NOMO-1 treated with DMSO at 0.1 percent for 48 hours (cell line): Measurements from ENCODE around the gene PGR.

Source experiments
- DNase-seq: peaks from one replicate; lab custom pipeline; 2025; ENCODE audit not compliant: unreplicated experiment; lab: John Stamatoyannopoulos, UW

The PGR gene

GRCh38 chr11:101129203-101129943, at the start of gene PGR:
TSS of gene PGR (minus strand) at chr11:101129813. CDS start at chr11:101129070, 743 bp downstream.
- no peak for DNase-seq

- no peak for DNase-seq
Observed at GRCh38 chr11:101176381-101176780, 46.8 kb upstream of the PGR start.

- no peak for DNase-seq
Observed at GRCh38 chr11:101169944-101170343, 40.3 kb upstream of the PGR start.

GRCh38 chr11:101166038-101166437, 36.4 kb upstream of the PGR start:
- DNase-seq, result no peak

GRCh38 chr11:101158119-101158518, 28.5 kb upstream of the PGR start:
- DNase-seq, result no peak

GRCh38 chr11:101138245-101138930, 8.8 kb upstream of the PGR start:
- no peak for DNase-seq

GRCh38 chr11:101133190-101133589, 3.6 kb upstream of the PGR start:
- DNase-seq, result no peak

- no peak for DNase-seq
Observed at GRCh38 chr11:101128571-101129202, 926 bp downstream of the PGR start.

GRCh38 chr11:101127699-101128570, 1.7 kb downstream of the PGR start:
- DNase-seq, result no peak

- DNase-seq, result no peak
Observed at GRCh38 chr11:101127197-101127698, 2.4 kb downstream of the PGR start.

- no peak for DNase-seq
Observed at GRCh38 chr11:101126551-101127196, 2.9 kb downstream of the PGR start.

- DNase-seq, result no peak
Observed at GRCh38 chr11:101115671-101116160, 13.9 kb downstream of the PGR start.

- no peak for DNase-seq
Observed at GRCh38 chr11:101113540-101113939, 16.1 kb downstream of the PGR start.

- no peak for DNase-seq
Observed at GRCh38 chr11:101104716-101105115, 24.9 kb downstream of the PGR start.

- DNase-seq, result no peak
Observed at GRCh38 chr11:101103433-101103832, 26.2 kb downstream of the PGR start.

- DNase-seq, result no peak
Observed at GRCh38 chr11:101100601-101101000, 29.0 kb downstream of the PGR start.

- DNase-seq, result no peak
Observed at GRCh38 chr11:101096036-101096704, 33.4 kb downstream of the PGR start.

GRCh38 chr11:101091781-101092180, 37.8 kb downstream of the PGR start:
- DNase-seq, result no peak

GRCh38 chr11:101090679-101091270, 38.8 kb downstream of the PGR start:
- no peak for DNase-seq
